Measurements from ENCODE around the gene SPDEF. TPM values are rescaled to one million over a fixed set of nuclear protein-coding genes. Genes with fewer than 3 reads are reported as not detected.

The SPDEF gene
- total and polyA plus RNA-seq, 4 donors = 2.6 to 11.8 (median 7.1) TPM

DNA sequence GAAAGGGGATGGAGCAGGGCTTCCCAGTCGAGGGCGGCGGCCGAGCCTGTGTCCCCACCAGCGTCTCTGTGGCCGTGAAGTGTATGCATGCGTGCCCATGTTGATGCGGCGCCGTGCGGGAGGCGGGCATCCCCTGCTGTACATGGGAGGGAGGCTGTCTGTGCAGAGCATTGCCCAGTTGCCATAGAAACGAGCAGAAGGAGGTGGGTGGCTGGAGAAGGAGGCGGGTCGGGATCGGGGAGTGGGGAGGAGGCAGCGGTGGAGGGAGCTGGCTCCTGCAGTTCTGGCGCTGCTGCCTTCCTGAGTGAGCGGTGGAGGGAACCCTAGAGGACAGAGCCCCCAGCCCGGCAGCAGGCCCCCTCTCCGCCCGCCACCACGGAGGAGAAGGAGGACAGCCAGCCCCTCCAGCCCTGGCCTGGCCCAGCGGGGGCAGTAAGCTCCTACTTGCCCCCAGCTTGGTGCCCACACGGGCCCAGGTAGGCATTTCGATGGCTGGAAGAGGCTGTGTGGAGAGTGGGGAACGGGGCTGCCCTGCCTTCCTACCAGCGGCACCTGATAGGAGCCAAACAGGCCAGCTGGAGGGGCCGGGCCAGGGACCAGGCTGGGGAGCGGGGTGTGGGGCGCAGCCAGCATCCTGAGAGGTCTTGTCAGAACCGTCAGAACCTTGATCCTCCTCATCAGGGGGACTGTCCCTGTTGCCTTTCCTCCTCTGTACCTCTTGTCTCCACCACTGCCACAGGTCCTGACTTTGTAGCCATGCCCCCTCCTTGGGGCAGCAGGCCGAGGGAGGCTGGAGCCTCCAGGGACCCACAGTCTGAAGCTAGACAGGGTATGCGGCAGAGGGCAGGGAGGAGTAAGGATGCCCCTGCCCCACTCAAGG, 41.3 kb downstream of the SPDEF start:
- H3K4me1 ChIP-seq (ENCODE audit: control insufficient read depth in 5 of 5, insufficient read depth in 5 of 5, low read length in 5 of 5) = peaks cover 0 to 9% (median 0%) of the 10 kb centered on the region in 5 donors
- no peak overlapping the region for H3K4me3 ChIP-seq
- H3K9ac ChIP-seq (ENCODE audit: insufficient read depth in 1 of 2, low read length in 2 of 2) = no peak overlapping the region
- peaks cover 0 to 2% (median 0%) of the 10 kb centered on the region in 4 donors for H3K9me3 ChIP-seq (ENCODE audit: control insufficient read depth in 4 of 4, insufficient read depth in 3 of 4, low read length in 3 of 4)
- DNase-seq (peak; percentile 76 to 82 (median 78)), ATAC-seq (ENCODE audit: insufficient read depth, low FRiP score) (no peak)
- peaks cover 0 to 2% (median 0%) of the 10 kb centered on the region in 3 donors for H3K27me3 ChIP-seq (ENCODE audit: control insufficient read depth in 3 of 3, insufficient read depth in 3 of 3, low read length in 2 of 3)
- TF ChIP-seq, protein P1, sequence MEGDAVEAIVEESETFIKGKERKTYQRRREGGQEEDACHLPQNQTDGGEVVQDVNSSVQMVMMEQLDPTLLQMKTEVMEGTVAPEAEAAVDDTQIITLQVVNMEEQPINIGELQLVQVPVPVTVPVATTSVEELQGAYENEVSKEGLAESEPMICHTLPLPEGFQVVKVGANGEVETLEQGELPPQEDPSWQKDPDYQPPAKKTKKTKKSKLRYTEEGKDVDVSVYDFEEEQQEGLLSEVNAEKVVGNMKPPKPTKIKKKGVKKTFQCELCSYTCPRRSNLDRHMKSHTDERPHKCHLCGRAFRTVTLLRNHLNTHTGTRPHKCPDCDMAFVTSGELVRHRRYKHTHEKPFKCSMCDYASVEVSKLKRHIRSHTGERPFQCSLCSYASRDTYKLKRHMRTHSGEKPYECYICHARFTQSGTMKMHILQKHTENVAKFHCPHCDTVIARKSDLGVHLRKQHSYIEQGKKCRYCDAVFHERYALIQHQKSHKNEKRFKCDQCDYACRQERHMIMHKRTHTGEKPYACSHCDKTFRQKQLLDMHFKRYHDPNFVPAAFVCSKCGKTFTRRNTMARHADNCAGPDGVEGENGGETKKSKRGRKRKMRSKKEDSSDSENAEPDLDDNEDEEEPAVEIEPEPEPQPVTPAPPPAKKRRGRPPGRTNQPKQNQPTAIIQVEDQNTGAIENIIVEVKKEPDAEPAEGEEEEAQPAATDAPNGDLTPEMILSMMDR (IDR thresholded peaks at IDR 0.05; ENCODE audit: control extremely low read depth, extremely low read depth) = no peak
- no peaks in the 10 kb centered on the region for H3K36me3 ChIP-seq (ENCODE audit: control insufficient read depth in 4 of 4, insufficient read depth in 4 of 4, low read length in 4 of 4)
- no peak overlapping the region for H3K27ac ChIP-seq (ENCODE audit: low read depth in 1 of 2, low read length in 1 of 2)
- 32 to 39% methylated on average over 31 to 34 of the region's 34 CpGs for WGBS, 2 donors

DNA sequence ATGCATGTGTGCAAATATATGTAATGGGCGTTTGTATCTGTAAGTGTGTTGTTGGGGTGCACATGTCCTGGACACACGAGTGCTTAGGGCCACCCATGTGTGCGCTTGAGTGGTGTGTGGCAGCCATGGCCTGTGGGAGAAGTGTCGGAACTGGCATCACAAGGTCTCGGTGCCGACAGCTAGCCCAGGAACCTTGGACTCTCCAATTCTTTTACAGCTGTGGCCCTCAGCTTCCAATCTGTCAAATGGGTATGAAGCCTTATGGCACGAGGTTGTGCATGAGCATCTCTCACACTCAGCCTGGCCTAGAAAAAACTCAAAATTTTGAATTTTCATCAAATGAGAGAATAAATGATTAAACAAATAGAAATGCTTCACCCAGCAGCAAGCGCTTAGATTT, 42.0 kb downstream of the SPDEF start:
- Histone ChIP-seq H3K27ac (ENCODE audit: low read depth in 1 of 2, low read length in 1 of 2) (no peak overlapping the region), H3K27me3 (ENCODE audit: control insufficient read depth in 3 of 3, insufficient read depth in 3 of 3, low read length in 2 of 3) (peaks cover 0 to 2% (median 0%) of the 10 kb centered on the region in 3 donors), H3K4me1 (ENCODE audit: control insufficient read depth in 5 of 5, insufficient read depth in 5 of 5, low read length in 5 of 5) (peaks cover 0 to 9% (median 0%) of the 10 kb centered on the region in 5 donors), H3K4me3 (no peak overlapping the region), H3K9ac (ENCODE audit: insufficient read depth in 1 of 2, low read length in 2 of 2) (no peak overlapping the region), H3K9me3 (ENCODE audit: control insufficient read depth in 4 of 4, insufficient read depth in 3 of 4, low read length in 3 of 4) (peaks cover 0 to 3% (median 0%) of the 10 kb centered on the region in 4 donors), H3K36me3 (ENCODE audit: control insufficient read depth in 4 of 4, insufficient read depth in 4 of 4, low read length in 4 of 4) (no peaks in the 10 kb centered on the region)
- TF ChIP-seq, protein P1 (IDR thresholded peaks at IDR 0.05; ENCODE audit: control extremely low read depth, extremely low read depth) = no peak
- DNase-seq = peak in 1 of 3 donors; percentile 4
- no peak for ATAC-seq (ENCODE audit: insufficient read depth, low FRiP score)
- 86 to 91% methylated on average over 8 of the region's 8 CpGs for WGBS, 2 donors

DNA sequence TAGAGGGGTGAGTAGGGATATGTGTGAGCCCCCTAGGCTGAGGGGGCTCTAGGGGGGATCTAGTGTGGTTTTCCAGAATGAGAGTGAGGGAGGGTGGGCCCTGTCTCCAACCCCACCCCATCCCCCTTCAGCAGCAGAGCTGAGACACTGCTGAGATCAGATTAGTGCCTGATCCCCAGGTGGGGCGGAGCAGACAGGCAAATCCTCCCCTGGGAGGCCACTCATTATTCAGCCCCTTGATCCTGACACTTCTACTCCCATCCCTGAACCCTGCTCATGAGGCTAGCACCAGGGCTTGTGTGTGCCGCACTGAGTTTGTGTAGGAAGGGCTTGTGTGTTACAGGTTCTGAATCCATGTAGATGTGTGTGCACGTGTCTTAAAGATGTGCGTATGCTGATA, 42.5 kb downstream of the SPDEF start:
- 92% methylated on average over 4 of the region's 4 CpGs for WGBS, 2 donors
- Histone ChIP-seq H3K4me3 (no peak overlapping the region), H3K36me3 (ENCODE audit: control insufficient read depth in 4 of 4, insufficient read depth in 4 of 4, low read length in 4 of 4) (no peaks in the 10 kb centered on the region), H3K27me3 (ENCODE audit: control insufficient read depth in 3 of 3, insufficient read depth in 3 of 3, low read length in 2 of 3) (peaks cover 0 to 2% (median 0%) of the 10 kb centered on the region in 3 donors), H3K9me3 (ENCODE audit: control insufficient read depth in 4 of 4, insufficient read depth in 3 of 4, low read length in 3 of 4) (peaks cover 0 to 3% (median 0%) of the 10 kb centered on the region in 4 donors), H3K27ac (ENCODE audit: low read depth in 1 of 2, low read length in 1 of 2) (no peak overlapping the region), H3K4me1 (ENCODE audit: control insufficient read depth in 5 of 5, insufficient read depth in 5 of 5, low read length in 5 of 5) (peaks cover 0 to 9% (median 0%) of the 10 kb centered on the region in 5 donors), H3K9ac (ENCODE audit: insufficient read depth in 1 of 2, low read length in 2 of 2) (no peak overlapping the region)
- TF ChIP-seq, protein P1 (IDR thresholded peaks at IDR 0.05; ENCODE audit: control extremely low read depth, extremely low read depth) = no peak
- ATAC-seq (ENCODE audit: insufficient read depth, low FRiP score) (no peak), DNase-seq (peak in 1 of 3 donors; percentile 4)
